ENCODE data around the gene DYNLL2.

GRCh38 chr17:58059141-58059540, 24.1 kb upstream of the DYNLL2 start:
- no peak for TF ChIP-seq POLR2A (IDR thresholded peaks at IDR 0.05)
- TF ChIP-seq, protein P1, sequence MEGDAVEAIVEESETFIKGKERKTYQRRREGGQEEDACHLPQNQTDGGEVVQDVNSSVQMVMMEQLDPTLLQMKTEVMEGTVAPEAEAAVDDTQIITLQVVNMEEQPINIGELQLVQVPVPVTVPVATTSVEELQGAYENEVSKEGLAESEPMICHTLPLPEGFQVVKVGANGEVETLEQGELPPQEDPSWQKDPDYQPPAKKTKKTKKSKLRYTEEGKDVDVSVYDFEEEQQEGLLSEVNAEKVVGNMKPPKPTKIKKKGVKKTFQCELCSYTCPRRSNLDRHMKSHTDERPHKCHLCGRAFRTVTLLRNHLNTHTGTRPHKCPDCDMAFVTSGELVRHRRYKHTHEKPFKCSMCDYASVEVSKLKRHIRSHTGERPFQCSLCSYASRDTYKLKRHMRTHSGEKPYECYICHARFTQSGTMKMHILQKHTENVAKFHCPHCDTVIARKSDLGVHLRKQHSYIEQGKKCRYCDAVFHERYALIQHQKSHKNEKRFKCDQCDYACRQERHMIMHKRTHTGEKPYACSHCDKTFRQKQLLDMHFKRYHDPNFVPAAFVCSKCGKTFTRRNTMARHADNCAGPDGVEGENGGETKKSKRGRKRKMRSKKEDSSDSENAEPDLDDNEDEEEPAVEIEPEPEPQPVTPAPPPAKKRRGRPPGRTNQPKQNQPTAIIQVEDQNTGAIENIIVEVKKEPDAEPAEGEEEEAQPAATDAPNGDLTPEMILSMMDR (IDR thresholded peaks at IDR 0.05) = no peak

Measured in heart left ventricle (tissue), 13 donors.